Right lobe of liver (tissue), 6 donors: ENCODE results near the gene BTBD16. TPM values are rescaled to one million over a fixed set of nuclear protein-coding genes. Genes with fewer than 3 reads are reported as not detected.

ENCODE experiments used
- ATAC-seq, 4 donors: fragments of 200-7000 bp; cut with Tn5 transposase; one replicate each; pipeline ENCODE4 v1.9.1; 2020; ENCODE audit warnings: mild to moderate bottlenecking in 4 of 4, moderate library complexity in 4 of 4
- DNase-seq, 3 donors: peaks; one replicate each; pipeline ENCODE4 v3.0.0-alpha.2; 2020
- H3K27ac ChIP-seq, 3 donors: fragments of 200-600 bp; one replicate each; pipeline ENCODE4 v1.8.0; 2022
- H3K27me3 ChIP-seq, 2 donors: fragments of 200-600 bp; one replicate each; pipeline ENCODE4 v1.8.0; 2022
- H3K36me3 ChIP-seq, 4 donors: fragments of 200-600 bp; sonication (generic) in 1 of 4; one replicate each; pipeline versions ENCODE4 v1.5.1 to v1.8.0; 2017 to 2022; ENCODE audit warnings: control low read depth in 1 of 4
- H3K4me1 ChIP-seq, 4 donors: fragments of 200-600 bp; sonication (generic) in 1 of 4; one replicate each; pipeline versions ENCODE4 v1.5.1 to v1.8.0; 2017 to 2022; ENCODE audit warnings: control low read depth in 1 of 4
- H3K4me3 ChIP-seq, 3 donors: fragments of 200-600 bp; one replicate each; pipeline ENCODE4 v1.8.0; 2022
- H3K9me3 ChIP-seq, 4 donors: fragments of 200-600 bp; sonication (generic) in 1 of 4; one replicate each; pipeline versions ENCODE4 v1.5.1 to v1.8.0; 2017 to 2022; ENCODE audit warnings: control low read depth in 1 of 4
- POLR2A ChIP-seq: fragments of 450-650 bp; IDR thresholded peaks from one replicate; pipeline ENCODE4 v1.6.1; 2017; ENCODE audit warnings: antibody characterized with exemption, mild to moderate bottlenecking
- WGBS: methylation state at CpG from one replicate; pipeline ENCODE4 v1.1.6; 2018; ENCODE audit warnings: low coverage, low lambda C conversion rate; ENCODE audit not compliant: insufficient coverage; ENCODE audit errors: missing lambda C conversion rate; 5-methylcytosine and 5-hydroxymethylcytosine counted together
- intact Hi-C, 2 donors: fragments of 100-400 bp; cut with DNase I; formaldehyde crosslinking; loops; one replicate each; pipeline versions ENCODE4 v1.11.2 to v1.14.1; 2022
- total RNA-seq, 6 experiments: library from RNA; depleted of rRNA in 2 of 6; stranded (reverse); fragments of >200 nt in 2 of 6; fragmentation: NEBNext Ultra II Directional in 3 of 6; extraction: Animal tissue kit (Norgen Biotek cat#: 25700) in 3 of 6; gene quantifications; one replicate each; pipeline versions ENCODE4 v1.1.0 to v1.2.4, GENCODE V29; 2016 to 2023
- TF ChIP-seq, protein P1 (sequence below), 4 donors: fragments of 200-600 bp in 3 of 4; fragments of 450-650 bp in 1 of 4; IDR thresholded peaks; one replicate each; pipeline versions ENCODE4 v1.5.1 to v1.8.0; 2016 to 2022; ENCODE audit warnings: antibody characterized with exemption in 4 of 4, mild to moderate bottlenecking in 2 of 4
- donor health status: DM: no; HTN: yes; CAD: no.
- donor health status: DM: no; HTN: no; CAD: no.
- donor health status: DM: no; HTN: no; CAD: no.
- donor health status: DM: no; HTN: yes; CAD: no.
- donor health status: DM: no; HTN: yes; CAD: no.

BTBD16 gene
- total RNA-seq, 6 experiments from 2014 or later: 0.98 to 3.0 (median 2.0) TPM

DNA sequence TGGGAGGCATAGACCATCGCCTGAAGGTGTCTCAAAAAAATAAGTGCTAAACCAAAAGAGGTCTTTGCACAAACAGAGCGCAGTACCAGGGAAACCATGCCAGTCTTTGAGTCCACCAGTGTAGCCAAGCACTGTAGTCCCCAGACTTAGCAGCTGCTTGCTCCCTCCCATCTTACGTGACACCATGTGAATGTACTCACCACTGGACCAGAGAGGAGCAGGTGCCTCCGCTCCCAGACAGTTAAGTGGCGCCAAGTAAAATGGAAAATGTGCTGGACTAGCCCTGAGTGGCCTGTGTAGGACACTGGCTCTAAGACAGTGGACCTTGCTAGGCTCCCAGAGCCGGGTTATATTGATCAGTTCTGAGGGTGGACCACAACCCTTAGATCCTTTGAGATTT is 55.7 kb downstream of the BTBD16 start:
- WGBS: 92% methylated on average over 3 of the region's 6 CpGs
- intact Hi-C loops: no loop called here

DNA sequence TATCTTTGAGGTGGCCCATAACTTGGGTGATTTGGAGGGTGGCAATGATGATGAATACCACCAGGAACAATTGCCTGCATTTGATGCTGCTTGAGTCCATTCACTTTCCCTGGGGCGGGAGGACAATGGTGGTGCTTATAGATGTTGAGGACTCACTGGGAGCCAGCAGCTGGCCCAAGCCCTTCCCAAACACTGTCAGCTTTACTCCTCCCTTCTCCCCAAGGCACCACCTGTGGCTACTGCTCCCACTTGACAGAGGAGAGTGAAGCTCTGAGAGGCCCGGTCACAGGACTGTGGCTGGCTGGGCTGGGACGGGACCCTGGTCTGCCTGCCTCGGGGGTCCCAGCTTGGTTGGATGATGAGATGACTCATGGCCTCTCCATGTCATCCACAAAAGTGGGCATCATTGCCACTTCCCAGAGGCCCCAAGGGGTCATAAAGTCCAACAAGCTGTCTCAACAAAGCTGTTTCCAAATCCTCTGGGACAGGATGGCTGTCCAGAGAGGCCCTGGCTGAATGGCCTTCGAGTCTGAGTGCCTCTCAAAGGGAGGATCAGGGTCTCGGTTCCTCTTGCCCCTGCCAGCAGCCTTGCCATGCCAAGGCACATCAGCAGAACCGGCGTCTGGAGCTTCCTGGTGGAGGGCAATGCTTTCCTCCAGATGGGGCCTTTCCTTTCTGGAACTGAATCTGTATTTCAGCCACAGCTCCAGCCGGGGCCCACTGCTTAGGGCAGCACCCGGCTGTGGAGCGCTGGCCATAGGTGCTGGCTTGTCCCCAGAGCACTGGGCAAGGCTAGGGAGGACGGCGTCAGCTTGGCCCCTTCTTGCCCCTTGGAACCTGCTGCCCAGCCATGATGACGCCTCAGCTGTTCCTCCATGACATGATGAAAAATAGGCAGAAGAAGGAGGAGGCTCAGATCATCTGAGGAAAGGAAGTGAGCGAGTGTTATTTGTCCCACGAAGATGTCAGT is 56.4 kb downstream of the BTBD16 start:
- no peaks in the 10 kb centered on the region for H3K4me1 ChIP-seq
- TF ChIP-seq POLR2A: no peak
- TF ChIP-seq, protein P1, sequence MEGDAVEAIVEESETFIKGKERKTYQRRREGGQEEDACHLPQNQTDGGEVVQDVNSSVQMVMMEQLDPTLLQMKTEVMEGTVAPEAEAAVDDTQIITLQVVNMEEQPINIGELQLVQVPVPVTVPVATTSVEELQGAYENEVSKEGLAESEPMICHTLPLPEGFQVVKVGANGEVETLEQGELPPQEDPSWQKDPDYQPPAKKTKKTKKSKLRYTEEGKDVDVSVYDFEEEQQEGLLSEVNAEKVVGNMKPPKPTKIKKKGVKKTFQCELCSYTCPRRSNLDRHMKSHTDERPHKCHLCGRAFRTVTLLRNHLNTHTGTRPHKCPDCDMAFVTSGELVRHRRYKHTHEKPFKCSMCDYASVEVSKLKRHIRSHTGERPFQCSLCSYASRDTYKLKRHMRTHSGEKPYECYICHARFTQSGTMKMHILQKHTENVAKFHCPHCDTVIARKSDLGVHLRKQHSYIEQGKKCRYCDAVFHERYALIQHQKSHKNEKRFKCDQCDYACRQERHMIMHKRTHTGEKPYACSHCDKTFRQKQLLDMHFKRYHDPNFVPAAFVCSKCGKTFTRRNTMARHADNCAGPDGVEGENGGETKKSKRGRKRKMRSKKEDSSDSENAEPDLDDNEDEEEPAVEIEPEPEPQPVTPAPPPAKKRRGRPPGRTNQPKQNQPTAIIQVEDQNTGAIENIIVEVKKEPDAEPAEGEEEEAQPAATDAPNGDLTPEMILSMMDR (IDR thresholded peaks at IDR 0.05): no peak
- intact Hi-C loops: no loop called here
- H3K36me3 ChIP-seq: no peaks in the 10 kb centered on the region
- DNase-seq (no peak), ATAC-seq (no peak)
- no CpG with 5 or more reads among the region's 16 CpGs for WGBS
- H3K4me3 ChIP-seq: no peak overlapping the region
- H3K9me3 ChIP-seq: no peaks in the 10 kb centered on the region
- H3K27me3 ChIP-seq: no peaks in the 10 kb centered on the region
- no peak overlapping the region for H3K27ac ChIP-seq

More for the DNA sequence above, 55.7 kb downstream of the BTBD16 start:
- no peak for TF ChIP-seq POLR2A
- TF ChIP-seq, protein P1 (IDR thresholded peaks at IDR 0.05): no peak
- DNase-seq (no peak), ATAC-seq (no peak)
- H3K9me3 ChIP-seq: no peaks in the 10 kb centered on the region
- H3K4me1 ChIP-seq: no peaks in the 10 kb centered on the region
- H3K36me3 ChIP-seq: no peaks in the 10 kb centered on the region
- H3K27ac ChIP-seq: no peak overlapping the region
- no peak overlapping the region for H3K4me3 ChIP-seq
- H3K27me3 ChIP-seq: no peaks in the 10 kb centered on the region

DNA sequence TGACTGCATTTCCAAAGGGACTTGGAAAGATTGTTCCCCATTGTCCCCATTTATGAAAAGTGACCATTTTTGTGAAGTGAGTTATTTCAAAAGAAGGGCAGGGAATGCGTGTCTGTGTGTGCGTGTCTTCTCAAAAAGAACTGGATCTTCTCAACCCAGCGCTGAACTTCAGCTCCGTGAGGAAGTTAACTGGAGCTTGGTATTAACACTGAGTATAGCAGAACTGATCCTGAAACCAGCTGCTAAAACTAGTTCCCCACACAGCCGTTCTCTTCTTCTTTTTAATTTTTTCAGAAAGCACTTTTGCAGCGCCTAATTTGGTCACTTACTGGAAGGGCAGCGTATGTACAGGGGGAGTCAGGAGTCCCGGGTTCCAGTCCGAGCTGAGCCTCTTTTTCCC is 57.6 kb downstream of the BTBD16 start:
- no peak overlapping the region for H3K4me3 ChIP-seq
- peak; percentile 25 to 68 (median 45) for ATAC-seq
- no peak overlapping the region for H3K27ac ChIP-seq
- intact Hi-C loops: no loop called here
- WGBS: 84% methylated on average over 7 of the region's 9 CpGs
- H3K27me3 ChIP-seq: no peaks in the 10 kb centered on the region
- TF ChIP-seq POLR2A: no peak
- TF ChIP-seq, protein P1 (IDR thresholded peaks at IDR 0.05): no peak
- no peaks in the 10 kb centered on the region for H3K4me1 ChIP-seq
- no peak for DNase-seq
- no peaks in the 10 kb centered on the region for H3K36me3 ChIP-seq
- H3K9me3 ChIP-seq: no peaks in the 10 kb centered on the region

DNA sequence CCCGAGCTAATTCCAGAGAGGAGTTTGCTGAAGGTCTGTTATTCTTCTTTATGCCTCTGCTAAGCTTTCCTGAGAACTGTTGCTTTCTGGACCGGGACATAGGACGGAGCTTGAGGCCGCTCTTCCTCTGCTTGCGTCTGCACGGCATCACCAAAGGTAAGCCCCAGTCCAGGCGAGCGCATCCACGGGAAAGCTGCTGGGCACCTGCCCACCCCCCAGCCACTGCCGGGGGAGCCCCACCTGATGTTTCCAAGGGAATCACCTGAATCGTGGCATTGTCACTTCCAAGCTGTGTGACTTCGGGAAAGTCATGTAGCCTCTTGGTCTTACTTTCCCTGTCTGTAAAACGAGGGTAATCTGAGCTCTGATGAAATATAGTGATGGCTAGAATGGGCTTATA is 58.3 kb downstream of the BTBD16 start:
- Histone ChIP-seq H3K4me1 (no peaks in the 10 kb centered on the region), H3K27ac (no peak overlapping the region), H3K9me3 (no peaks in the 10 kb centered on the region), H3K27me3 (no peaks in the 10 kb centered on the region), H3K4me3 (no peak overlapping the region), H3K36me3 (no peaks in the 10 kb centered on the region)
- 92% methylated on average over 9 of the region's 13 CpGs for WGBS
- intact Hi-C loops: no loop called here
- ATAC-seq (no peak), DNase-seq (no peak)
- no peak for TF ChIP-seq POLR2A
- TF ChIP-seq, protein P1 (IDR thresholded peaks at IDR 0.05): no peak
